CD4-positive, CD25-positive, alpha-beta regulatory T cell (primary cell): ENCODE results near the gene MAN2C1. TPM values are rescaled to one million over a fixed set of nuclear protein-coding genes. Genes with fewer than 3 reads are reported as not detected.

Experiments
- ATAC-seq, 2 donors: fragments of 150-1000 bp; cut with Tn5 transposase; one replicate each; pipeline ENCODE4 v1.10.0; 2021; ENCODE audit warnings: low read depth in 2 of 2, moderate number of reproducible peaks in 2 of 2, moderate library complexity in 1 of 2
- DNase-seq, 3 donors: peaks; one replicate each; pipeline versions ENCODE4 v3.0.0 to v3.0.0-alpha.2; 2012 to 2022; ENCODE audit warnings: mixed read lengths in 1 of 3
- H3K27ac ChIP-seq: one replicate; pipeline ENCODE4 v1.7.0; 2013; ENCODE audit warnings: mild to moderate bottlenecking, low read length; ENCODE audit not compliant: insufficient read depth, poor library complexity, severe bottlenecking
- H3K27me3 ChIP-seq: one replicate; pipeline ENCODE4 v1.7.0; 2013; ENCODE audit warnings: low read length; ENCODE audit not compliant: control insufficient read depth, insufficient read depth
- H3K36me3 ChIP-seq: one replicate; pipeline ENCODE4 v1.7.0; 2013; ENCODE audit warnings: mild to moderate bottlenecking, low read length, moderate library complexity; ENCODE audit not compliant: control insufficient read depth, insufficient read depth
- H3K4me1 ChIP-seq: 2 replicates; pipeline ENCODE4 v1.7.0; 2013; ENCODE audit warnings: mild to moderate bottlenecking, low read length; ENCODE audit not compliant: insufficient read depth, control insufficient read depth, poor library complexity, severe bottlenecking
- H3K4me3 ChIP-seq: one replicate; pipeline ENCODE4 v1.7.0; 2013; ENCODE audit warnings: low read depth, mild to moderate bottlenecking, low read length, moderate library complexity
- H3K9me3 ChIP-seq, 2 experiments: 1 replicate in 1 of 2; 2 replicates in 1 of 2; pipeline ENCODE4 v1.7.0; 2013; ENCODE audit warnings: low read length in 2 of 2, mild to moderate bottlenecking in 1 of 2, moderate library complexity in 1 of 2; ENCODE audit not compliant: control insufficient read depth in 2 of 2
- H3K27ac Mint-ChIP-seq, 3 donors: one replicate each; pipeline ENCODE4 v1.8.0; 2020 to 2022; ENCODE audit warnings: mild to moderate bottlenecking in 3 of 3, mixed read lengths in 3 of 3, moderate library complexity in 2 of 3
- H3K27me3 Mint-ChIP-seq: one replicate; pipeline ENCODE4 v1.8.0; 2022; ENCODE audit warnings: mild to moderate bottlenecking, mixed read lengths
- H3K36me3 Mint-ChIP-seq: one replicate; pipeline ENCODE4 v1.8.0; 2020; ENCODE audit warnings: mixed read lengths
- H3K4me1 Mint-ChIP-seq, 4 donors: one replicate each; pipeline ENCODE4 v1.8.0; 2020 to 2022; ENCODE audit warnings: mixed read lengths in 4 of 4, mild to moderate bottlenecking in 1 of 4
- H3K4me3 Mint-ChIP-seq, 4 donors: one replicate each; pipeline ENCODE4 v1.8.0; 2020 to 2022; ENCODE audit warnings: mild to moderate bottlenecking in 4 of 4, mixed read lengths in 4 of 4, moderate library complexity in 3 of 4
- H3K9me3 Mint-ChIP-seq, 7 donors: one replicate each; pipeline ENCODE4 v1.8.0; 2020 to 2022; ENCODE audit warnings: mixed read lengths in 7 of 7, mild to moderate bottlenecking in 3 of 7, moderate library complexity in 2 of 7
- polyA plus RNA-seq, 4 donors: library from polyadenylated mRNA; unstranded; fragments of 300-500 nt; fragmentation: Illumina TruSeq; gene quantifications; one replicate each; pipeline ENCODE4 v1.2.3, GENCODE V29; 2021
- total RNA-seq: library from RNA; stranded (reverse); gene quantifications from one replicate; pipeline ENCODE4 v1.2.3, GENCODE V29; 2022

The MAN2C1 gene
- 353 TPM for total RNA-seq
- 10 to 100 TPM; 21.4 to 32.9 (median 30.6) TPM for polyA plus RNA-seq

GRCh38 chr15:75367913-75368688 lies at the start of gene MAN2C1:
Gene MAN2C1 (minus strand): TSS chr15:75368607. CDS start chr15:75368583, 24 bp downstream.
- peak within 1 kb of the TSS; percentile 91 to 98 (median 92) for H3K4me3 Mint-ChIP-seq
- Histone ChIP-seq H3K9me3 (no peaks in the 10 kb centered on the region), H3K27ac (peak within 1 kb of the TSS; percentile 96), H3K4me1 (peaks cover 22% of the 10 kb centered on the region), H3K36me3 (peaks cover 56% of the 10 kb centered on the region), H3K27me3 (no peaks in the 10 kb centered on the region), H3K4me3 (peak within 1 kb of the TSS; percentile 88)
- peak; percentile 84 to 96 (median 89) for DNase-seq
- peaks cover 13% of the 10 kb centered on the region for H3K36me3 Mint-ChIP-seq
- H3K27ac Mint-ChIP-seq = peak within 1 kb of the TSS; percentile 95 to 98 (median 97)
- ATAC-seq = peak; percentile 89 to 90
- peaks cover 9 to 24% (median 21%) of the 10 kb centered on the region in 4 donors for H3K4me1 Mint-ChIP-seq
- H3K9me3 Mint-ChIP-seq = no peaks in the 10 kb centered on the region
- H3K27me3 Mint-ChIP-seq = no peaks in the 10 kb centered on the region

GRCh38 chr15:75416584-75416983 lies 48.2 kb upstream of the MAN2C1 start:
- H3K9me3 ChIP-seq = no peaks in the 10 kb centered on the region
- DNase-seq (no peak), ATAC-seq (no peak)
- no peak overlapping the region for H3K27ac Mint-ChIP-seq
- peaks cover 25% of the 10 kb centered on the region for H3K36me3 Mint-ChIP-seq
- no peak overlapping the region for H3K4me3 Mint-ChIP-seq
- no peaks in the 10 kb centered on the region for H3K27me3 ChIP-seq
- H3K9me3 Mint-ChIP-seq = no peaks in the 10 kb centered on the region
- no peak overlapping the region for H3K4me3 ChIP-seq
- H3K27me3 Mint-ChIP-seq = no peaks in the 10 kb centered on the region
- no peak overlapping the region for H3K27ac ChIP-seq
- H3K4me1 Mint-ChIP-seq = peaks cover 0 to 26% (median 12%) of the 10 kb centered on the region in 4 donors
- no peaks in the 10 kb centered on the region for H3K4me1 ChIP-seq
- peaks cover 49% of the 10 kb centered on the region for H3K36me3 ChIP-seq

GRCh38 chr15:75410196-75410595 lies 41.8 kb upstream of the MAN2C1 start:
- H3K4me3 Mint-ChIP-seq = no peak overlapping the region
- H3K9me3 Mint-ChIP-seq = no peaks in the 10 kb centered on the region
- Histone ChIP-seq H3K9me3 (no peaks in the 10 kb centered on the region), H3K27ac (no peak overlapping the region), H3K27me3 (no peaks in the 10 kb centered on the region), H3K4me3 (no peak overlapping the region), H3K4me1 (no peaks in the 10 kb centered on the region), H3K36me3 (peaks cover 78% of the 10 kb centered on the region)
- DNase-seq (no peak), ATAC-seq (no peak)
- H3K36me3 Mint-ChIP-seq = peaks cover 47% of the 10 kb centered on the region
- H3K27me3 Mint-ChIP-seq = no peaks in the 10 kb centered on the region
- peaks cover 7 to 26% (median 13%) of the 10 kb centered on the region in 4 donors for H3K4me1 Mint-ChIP-seq
- H3K27ac Mint-ChIP-seq = no peak overlapping the region

- Histone ChIP-seq H3K4me1 (no peaks in the 10 kb centered on the region), H3K4me3 (no peak overlapping the region), H3K27ac (no peak overlapping the region), H3K9me3 (no peaks in the 10 kb centered on the region), H3K36me3 (peaks cover 83% of the 10 kb centered on the region), H3K27me3 (no peaks in the 10 kb centered on the region)
- Mint-ChIP-seq H3K27me3 (no peaks in the 10 kb centered on the region), H3K9me3 (peaks cover 0 to 1% (median 0%) of the 10 kb centered on the region in 7 donors), H3K4me3 (no peak overlapping the region), H3K27ac (no peak overlapping the region), H3K36me3 (peaks cover 55% of the 10 kb centered on the region), H3K4me1 (peaks cover 0 to 15% (median 12%) of the 10 kb centered on the region in 4 donors)
- DNase-seq = peak in 1 of 3 donors; percentile 14
- no peak for ATAC-seq
Measured at GRCh38 chr15:75407083-75407482, 38.7 kb upstream of the MAN2C1 start.

GRCh38 chr15:75403892-75404291 lies 35.5 kb upstream of the MAN2C1 start:
- Mint-ChIP-seq H3K4me1 (peaks cover 0 to 15% (median 11%) of the 10 kb centered on the region in 4 donors), H3K27ac (no peak overlapping the region), H3K36me3 (peaks cover 44% of the 10 kb centered on the region), H3K9me3 (peaks cover 0 to 1% (median 0%) of the 10 kb centered on the region in 7 donors), H3K27me3 (no peaks in the 10 kb centered on the region), H3K4me3 (no peak overlapping the region)
- H3K4me1 ChIP-seq = no peaks in the 10 kb centered on the region
- no peak overlapping the region for H3K4me3 ChIP-seq
- DNase-seq (peak in 1 of 3 donors; percentile 6), ATAC-seq (no peak)
- no peaks in the 10 kb centered on the region for H3K27me3 ChIP-seq
- no peaks in the 10 kb centered on the region for H3K9me3 ChIP-seq
- H3K27ac ChIP-seq = no peak overlapping the region
- peaks cover 86% of the 10 kb centered on the region for H3K36me3 ChIP-seq

GRCh38 chr15:75397494-75397893 lies 29.1 kb upstream of the MAN2C1 start:
- no peaks in the 10 kb centered on the region for H3K27me3 ChIP-seq
- peaks cover 42% of the 10 kb centered on the region for H3K36me3 Mint-ChIP-seq
- DNase-seq = no peak
- no peak for ATAC-seq
- no peaks in the 10 kb centered on the region for H3K27me3 Mint-ChIP-seq
- no peaks in the 10 kb centered on the region for H3K4me1 ChIP-seq
- no peaks in the 10 kb centered on the region for H3K9me3 ChIP-seq
- H3K9me3 Mint-ChIP-seq = no peaks in the 10 kb centered on the region
- peaks cover 92% of the 10 kb centered on the region for H3K36me3 ChIP-seq
- H3K4me3 Mint-ChIP-seq = no peak overlapping the region
- H3K4me3 ChIP-seq = no peak overlapping the region
- peaks cover 12 to 24% (median 15%) of the 10 kb centered on the region in 4 donors for H3K4me1 Mint-ChIP-seq
- no peak overlapping the region for H3K27ac ChIP-seq
- no peak overlapping the region for H3K27ac Mint-ChIP-seq

- Histone ChIP-seq H3K27me3 (no peaks in the 10 kb centered on the region), H3K36me3 (peaks cover 97% of the 10 kb centered on the region), H3K9me3 (no peaks in the 10 kb centered on the region), H3K27ac (no peak overlapping the region), H3K4me1 (no peaks in the 10 kb centered on the region), H3K4me3 (no peak overlapping the region)
- H3K4me3 Mint-ChIP-seq = no peak overlapping the region
- no peaks in the 10 kb centered on the region for H3K9me3 Mint-ChIP-seq
- ATAC-seq (no peak), DNase-seq (no peak)
- peaks cover 4 to 12% (median 7%) of the 10 kb centered on the region in 4 donors for H3K4me1 Mint-ChIP-seq
- no peaks in the 10 kb centered on the region for H3K27me3 Mint-ChIP-seq
- peak overlapping the region in 2 of 3 donors; percentile 36 to 75 for H3K27ac Mint-ChIP-seq
- peaks cover 35% of the 10 kb centered on the region for H3K36me3 Mint-ChIP-seq
Measured at GRCh38 chr15:75389791-75390382, 21.5 kb upstream of the MAN2C1 start.
